Measurements from ENCODE around the gene BMP2K. TPM values are rescaled to one million over a fixed set of nuclear protein-coding genes. Genes with fewer than 3 reads are reported as not detected.

The BMP2K gene
- total and polyA plus RNA-seq, 2 experiments from 2014 or later: 8.2 to 32.5 TPM

GRCh38 chr4:78756776-78757175, 19.4 kb upstream of the BMP2K start:
- Mint-ChIP-seq H3K4me1 (no peaks in the 10 kb centered on the region), H3K36me3 (ENCODE audit: low read depth) (no peaks in the 10 kb centered on the region), H3K4me3 (no peak overlapping the region), H3K27me3 (ENCODE audit: insufficient read depth, low read depth, poor library complexity) (no peaks in the 10 kb centered on the region), H3K9me3 (no peaks in the 10 kb centered on the region), H3K27ac (no peak overlapping the region)
- Histone ChIP-seq H3K9me2 (ENCODE audit: insufficient read depth) (peaks cover 4% of the 10 kb centered on the region), H2AFZ (no peak overlapping the region), H3K27ac (ENCODE audit: low read depth) (no peak overlapping the region), H4K20me1 (replicated peaks; ENCODE audit: insufficient read depth) (no peaks in the 10 kb centered on the region), H3K4me1 (ENCODE audit: insufficient read depth) (no peaks in the 10 kb centered on the region), H3K4me2 (no peak overlapping the region), H3K4me3 (no peak overlapping the region), H3K36me3 (ENCODE audit: insufficient read depth) (no peaks in the 10 kb centered on the region), H3K27me3 (ENCODE audit: insufficient read depth) (no peaks in the 10 kb centered on the region), H3K79me2 (replicated peaks; ENCODE audit: insufficient read depth) (no peaks in the 10 kb centered on the region), H3F3A (replicated peaks; ENCODE audit: low read depth) (no peaks in the 10 kb centered on the region)
- no peak for DNase-seq (ENCODE audit: low spot score)
- TF ChIP-seq NANOG (IDR thresholded peaks at IDR 0.05; ENCODE audit: borderline replicate concordance) (no peak), ZNF462 (CRISPR knock-in tag; IDR thresholded peaks at IDR 0.05) (no peak), STAT1 (IDR thresholded peaks at IDR 0.05; ENCODE audit: unreplicated experiment) (no peak), POLR2AphosphoS5 (IDR thresholded peaks at IDR 0.05; ENCODE audit: low read depth) (no peak), EZH2phosphoT487 (IDR thresholded peaks at IDR 0.05; ENCODE audit: unreplicated experiment) (no peak)
- ATAC-seq: no peak

GRCh38 chr4:78757574-78757973, 18.6 kb upstream of the BMP2K start:
- no peaks in the 10 kb centered on the region for H4K20me1 ChIP-seq (replicated peaks; ENCODE audit: insufficient read depth)
- H3K4me3 ChIP-seq: no peak overlapping the region
- H2AFZ ChIP-seq: no peak overlapping the region
- no peaks in the 10 kb centered on the region for H3K79me2 ChIP-seq (replicated peaks; ENCODE audit: insufficient read depth)
- H3K27ac Mint-ChIP-seq: no peak overlapping the region
- H3K4me1 ChIP-seq (ENCODE audit: insufficient read depth): no peaks in the 10 kb centered on the region
- no peaks in the 10 kb centered on the region for H3F3A ChIP-seq (replicated peaks; ENCODE audit: low read depth)
- ATAC-seq (no peak), DNase-seq (ENCODE audit: low spot score) (no peak)
- no peak overlapping the region for H3K27ac ChIP-seq (ENCODE audit: low read depth)
- peaks cover 4% of the 10 kb centered on the region for H3K9me2 ChIP-seq (ENCODE audit: insufficient read depth)
- H3K9me3 Mint-ChIP-seq: no peaks in the 10 kb centered on the region
- no peaks in the 10 kb centered on the region for H3K27me3 Mint-ChIP-seq (ENCODE audit: insufficient read depth, low read depth, poor library complexity)
- no peaks in the 10 kb centered on the region for H3K27me3 ChIP-seq (ENCODE audit: insufficient read depth)
- no peaks in the 10 kb centered on the region for H3K36me3 ChIP-seq (ENCODE audit: insufficient read depth)
- H3K4me3 Mint-ChIP-seq: no peak overlapping the region
- H3K36me3 Mint-ChIP-seq (ENCODE audit: low read depth): no peaks in the 10 kb centered on the region
- H3K4me1 Mint-ChIP-seq: no peaks in the 10 kb centered on the region
- H3K4me2 ChIP-seq: no peak overlapping the region
- TF ChIP-seq CREB1 (CRISPR knock-in tag; IDR thresholded peaks at IDR 0.05; ENCODE audit: low read depth): no peak
- TF ChIP-seq, protein P1, sequence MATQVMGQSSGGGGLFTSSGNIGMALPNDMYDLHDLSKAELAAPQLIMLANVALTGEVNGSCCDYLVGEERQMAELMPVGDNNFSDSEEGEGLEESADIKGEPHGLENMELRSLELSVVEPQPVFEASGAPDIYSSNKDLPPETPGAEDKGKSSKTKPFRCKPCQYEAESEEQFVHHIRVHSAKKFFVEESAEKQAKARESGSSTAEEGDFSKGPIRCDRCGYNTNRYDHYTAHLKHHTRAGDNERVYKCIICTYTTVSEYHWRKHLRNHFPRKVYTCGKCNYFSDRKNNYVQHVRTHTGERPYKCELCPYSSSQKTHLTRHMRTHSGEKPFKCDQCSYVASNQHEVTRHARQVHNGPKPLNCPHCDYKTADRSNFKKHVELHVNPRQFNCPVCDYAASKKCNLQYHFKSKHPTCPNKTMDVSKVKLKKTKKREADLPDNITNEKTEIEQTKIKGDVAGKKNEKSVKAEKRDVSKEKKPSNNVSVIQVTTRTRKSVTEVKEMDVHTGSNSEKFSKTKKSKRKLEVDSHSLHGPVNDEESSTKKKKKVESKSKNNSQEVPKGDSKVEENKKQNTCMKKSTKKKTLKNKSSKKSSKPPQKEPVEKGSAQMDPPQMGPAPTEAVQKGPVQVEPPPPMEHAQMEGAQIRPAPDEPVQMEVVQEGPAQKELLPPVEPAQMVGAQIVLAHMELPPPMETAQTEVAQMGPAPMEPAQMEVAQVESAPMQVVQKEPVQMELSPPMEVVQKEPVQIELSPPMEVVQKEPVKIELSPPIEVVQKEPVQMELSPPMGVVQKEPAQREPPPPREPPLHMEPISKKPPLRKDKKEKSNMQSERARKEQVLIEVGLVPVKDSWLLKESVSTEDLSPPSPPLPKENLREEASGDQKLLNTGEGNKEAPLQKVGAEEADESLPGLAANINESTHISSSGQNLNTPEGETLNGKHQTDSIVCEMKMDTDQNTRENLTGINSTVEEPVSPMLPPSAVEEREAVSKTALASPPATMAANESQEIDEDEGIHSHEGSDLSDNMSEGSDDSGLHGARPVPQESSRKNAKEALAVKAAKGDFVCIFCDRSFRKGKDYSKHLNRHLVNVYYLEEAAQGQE (IDR thresholded peaks at IDR 0.05; ENCODE audit: unreplicated experiment): no peak
- TF ChIP-seq EZH2 (IDR thresholded peaks at IDR 0.05; ENCODE audit: low read depth, unreplicated experiment): no peak
- TF ChIP-seq POLR2AphosphoS5 (IDR thresholded peaks at IDR 0.05; ENCODE audit: low read depth): no peak
- no peak for TF ChIP-seq ZNF331 (CRISPR knock-in tag; IDR thresholded peaks at IDR 0.05; ENCODE audit: low read depth)
- no peak for TF ChIP-seq ETS1 (IDR thresholded peaks at IDR 0.05)

Measured in GM23338 (cell line).